Loucy (cell line): ENCODE data around the gene C16orf82.

Experiments used
- H2AFZ ChIP-seq: fragments of 200-600 bp; sonication (generic); 2 replicates; pipeline ENCODE4 v1.6.0; 2016; ENCODE audit warnings: antibody characterized with exemption, mild to moderate bottlenecking, low read length, moderate library complexity
- H3F3A ChIP-seq: fragments of 200-600 bp; 2 replicates; pipeline ENCODE4 v1.6.0; 2016; ENCODE audit warnings: antibody characterized with exemption, low read depth, mild to moderate bottlenecking
- H3K27me3 ChIP-seq: fragments of 200-600 bp; sonication (generic); 2 replicates; pipeline ENCODE4 v1.6.1; 2014; ENCODE audit warnings: low read length, mild to moderate bottlenecking; ENCODE audit not compliant: insufficient read depth, poor library complexity, severe bottlenecking
- H3K36me3 ChIP-seq: fragments of 200-600 bp; sonication (generic); 2 replicates; pipeline ENCODE4 v1.6.1; 2016; ENCODE audit warnings: low read length; ENCODE audit not compliant: insufficient read depth
- H3K4me1 ChIP-seq: fragments of 200-600 bp; sonication (generic); 2 replicates; pipeline ENCODE4 v1.5.1; 2014; ENCODE audit warnings: low read length, mild to moderate bottlenecking; ENCODE audit not compliant: insufficient read depth, poor library complexity, severe bottlenecking
- H3K4me2 ChIP-seq: fragments of 200-600 bp; sonication (generic); 2 replicates; pipeline ENCODE4 v1.6.0; 2014; ENCODE audit warnings: antibody characterized with exemption, low read length, low read depth, mild to moderate bottlenecking; ENCODE audit not compliant: poor library complexity, severe bottlenecking
- H3K4me3 ChIP-seq: fragments of 200-600 bp; sonication (generic); 2 replicates; pipeline ENCODE4 v1.5.1; 2014; ENCODE audit warnings: low read length, mild to moderate bottlenecking, mixed read lengths; ENCODE audit not compliant: poor library complexity, severe bottlenecking
- H3K79me2 ChIP-seq: fragments of 200-600 bp; sonication (generic); 2 replicates; pipeline ENCODE4 v1.6.1; 2014; ENCODE audit warnings: low read length; ENCODE audit not compliant: insufficient read depth
- H3K9ac ChIP-seq: fragments of 200-600 bp; sonication (generic); 2 replicates; pipeline ENCODE4 v1.6.0; 2014; ENCODE audit warnings: mild to moderate bottlenecking, low read depth, low read length, moderate library complexity; ENCODE audit not compliant: poor library complexity, severe bottlenecking
- H3K9me2 ChIP-seq: fragments of 200-600 bp; sonication (generic); replicated peaks from 2 replicates; pipeline ENCODE4 v1.6.1; 2016; ENCODE audit warnings: low read depth, low read length, mixed read lengths
- H3K9me3 ChIP-seq: fragments of 200-600 bp; sonication (generic); 2 replicates; pipeline ENCODE4 v1.6.1; 2014; ENCODE audit warnings: mild to moderate bottlenecking, antibody characterized with exemption, low read length, low read depth; ENCODE audit not compliant: insufficient read depth
- H4K20me1 ChIP-seq: fragments of 200-600 bp; sonication (generic); 2 replicates; pipeline ENCODE4 v1.6.0; 2014; ENCODE audit warnings: antibody characterized with exemption, low read length, mild to moderate bottlenecking; ENCODE audit not compliant: insufficient read depth, poor library complexity, severe bottlenecking
- EZH2phosphoT487 ChIP-seq: fragments of 200-600 bp; IDR thresholded peaks from 2 replicates; pipeline ENCODE4 v1.6.1; 2018; ENCODE audit warnings: antibody characterized with exemption, mild to moderate bottlenecking, moderate library complexity, borderline replicate concordance
- TF ChIP-seq, protein P1 (sequence below): fragments of 200-600 bp; sonication (generic); conservative IDR thresholded peaks from 2 replicates; pipeline ENCODE4 v1.5.1; 2014; ENCODE audit warnings: mild to moderate bottlenecking, antibody characterized with exemption, low read length

C16orf82 gene

DNA sequence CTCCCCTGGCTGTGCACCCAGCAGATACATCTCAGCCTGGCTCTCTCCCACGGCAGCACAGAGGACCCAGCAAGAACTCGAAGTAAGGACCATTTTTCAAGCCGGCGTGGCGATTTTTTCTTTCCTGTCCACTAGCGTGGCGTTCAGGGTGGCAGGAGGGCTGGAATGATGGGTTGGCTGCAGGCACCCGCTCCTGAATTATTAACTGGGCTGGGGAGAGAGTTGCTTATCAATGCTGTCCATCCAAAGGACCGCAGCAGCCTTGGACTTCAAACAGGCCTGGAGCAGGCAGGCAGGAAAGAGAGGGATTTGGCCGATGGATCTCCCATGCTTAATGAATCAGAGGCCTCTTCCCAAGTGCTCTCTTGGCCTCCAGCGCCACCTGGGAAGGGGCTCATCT is 7.0 kb downstream of the C16orf82 start:
- no peaks in the 10 kb centered on the region for H3K9me3 ChIP-seq
- H3K9me2 ChIP-seq: no peaks in the 10 kb centered on the region
- TF ChIP-seq, protein P1, sequence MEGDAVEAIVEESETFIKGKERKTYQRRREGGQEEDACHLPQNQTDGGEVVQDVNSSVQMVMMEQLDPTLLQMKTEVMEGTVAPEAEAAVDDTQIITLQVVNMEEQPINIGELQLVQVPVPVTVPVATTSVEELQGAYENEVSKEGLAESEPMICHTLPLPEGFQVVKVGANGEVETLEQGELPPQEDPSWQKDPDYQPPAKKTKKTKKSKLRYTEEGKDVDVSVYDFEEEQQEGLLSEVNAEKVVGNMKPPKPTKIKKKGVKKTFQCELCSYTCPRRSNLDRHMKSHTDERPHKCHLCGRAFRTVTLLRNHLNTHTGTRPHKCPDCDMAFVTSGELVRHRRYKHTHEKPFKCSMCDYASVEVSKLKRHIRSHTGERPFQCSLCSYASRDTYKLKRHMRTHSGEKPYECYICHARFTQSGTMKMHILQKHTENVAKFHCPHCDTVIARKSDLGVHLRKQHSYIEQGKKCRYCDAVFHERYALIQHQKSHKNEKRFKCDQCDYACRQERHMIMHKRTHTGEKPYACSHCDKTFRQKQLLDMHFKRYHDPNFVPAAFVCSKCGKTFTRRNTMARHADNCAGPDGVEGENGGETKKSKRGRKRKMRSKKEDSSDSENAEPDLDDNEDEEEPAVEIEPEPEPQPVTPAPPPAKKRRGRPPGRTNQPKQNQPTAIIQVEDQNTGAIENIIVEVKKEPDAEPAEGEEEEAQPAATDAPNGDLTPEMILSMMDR: no peak
- TF ChIP-seq EZH2phosphoT487: no peak
- no peaks in the 10 kb centered on the region for H3K27me3 ChIP-seq
- no peak overlapping the region for H3K9ac ChIP-seq
- H3K36me3 ChIP-seq: no peaks in the 10 kb centered on the region
- H3F3A ChIP-seq: no peaks in the 10 kb centered on the region
- H2AFZ ChIP-seq: no peak overlapping the region
- H4K20me1 ChIP-seq: no peaks in the 10 kb centered on the region
- H3K4me2 ChIP-seq: no peak overlapping the region
- H3K79me2 ChIP-seq: no peaks in the 10 kb centered on the region
- no peaks in the 10 kb centered on the region for H3K4me1 ChIP-seq
- no peak overlapping the region for H3K4me3 ChIP-seq

DNA sequence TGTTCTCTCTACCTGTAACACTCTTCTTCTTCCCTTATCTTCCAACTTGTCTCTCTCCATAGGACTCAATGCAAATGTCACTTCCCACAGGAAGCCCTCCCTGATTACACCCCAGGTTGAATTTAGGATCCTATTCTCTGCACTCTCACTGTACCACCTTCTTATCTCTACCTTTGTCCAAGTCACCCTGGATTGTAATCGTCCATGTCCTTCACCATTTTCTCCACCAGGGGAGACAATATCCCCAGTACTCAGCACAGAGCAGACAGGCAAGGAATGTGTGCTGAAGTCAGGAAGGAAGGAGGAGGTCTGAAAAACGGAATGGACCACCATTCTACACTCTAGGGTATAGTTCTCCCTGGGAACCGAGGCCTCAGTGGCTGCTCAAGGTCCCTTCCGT is 14.2 kb downstream of the C16orf82 start:
- H3K4me3 ChIP-seq: no peak overlapping the region
- H3K9ac ChIP-seq: no peak overlapping the region
- TF ChIP-seq, protein P1: peak; percentile 64
- TF ChIP-seq EZH2phosphoT487: no peak
- no peaks in the 10 kb centered on the region for H3K9me2 ChIP-seq
- H2AFZ ChIP-seq: no peak overlapping the region
- H3K36me3 ChIP-seq: no peaks in the 10 kb centered on the region
- no peaks in the 10 kb centered on the region for H3K79me2 ChIP-seq
- no peak overlapping the region for H3K4me2 ChIP-seq
- H4K20me1 ChIP-seq: no peaks in the 10 kb centered on the region
- no peaks in the 10 kb centered on the region for H3K27me3 ChIP-seq
- H3K4me1 ChIP-seq: no peaks in the 10 kb centered on the region
- no peaks in the 10 kb centered on the region for H3F3A ChIP-seq
- H3K9me3 ChIP-seq: no peaks in the 10 kb centered on the region

DNA sequence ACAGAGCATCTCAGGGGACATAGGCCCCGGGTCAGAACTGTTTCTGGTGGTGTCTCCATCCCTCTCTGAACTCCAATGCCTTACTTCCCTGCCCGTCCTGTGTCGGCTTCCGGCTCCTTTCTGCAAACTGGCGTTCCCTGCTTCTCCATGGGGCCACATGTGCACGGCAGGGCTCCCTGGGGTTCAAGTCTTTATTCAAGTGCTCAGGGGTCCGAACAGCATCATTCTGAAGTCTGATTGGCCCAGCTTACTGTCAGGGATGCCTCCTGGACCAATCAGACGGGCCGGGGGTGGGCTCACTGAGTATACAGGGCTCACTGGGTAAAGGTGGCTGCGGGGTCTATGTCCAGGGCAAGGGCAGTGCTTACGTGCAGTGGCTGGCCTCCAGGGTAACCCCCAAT is 17.1 kb downstream of the C16orf82 start:
- no peak overlapping the region for H2AFZ ChIP-seq
- no peak overlapping the region for H3K4me2 ChIP-seq
- no peaks in the 10 kb centered on the region for H3K9me2 ChIP-seq
- H3K9ac ChIP-seq: no peak overlapping the region
- no peak overlapping the region for H3K4me3 ChIP-seq
- H3K27me3 ChIP-seq: no peaks in the 10 kb centered on the region
- H4K20me1 ChIP-seq: no peaks in the 10 kb centered on the region
- no peaks in the 10 kb centered on the region for H3F3A ChIP-seq
- H3K4me1 ChIP-seq: no peaks in the 10 kb centered on the region
- H3K36me3 ChIP-seq: no peaks in the 10 kb centered on the region
- H3K79me2 ChIP-seq: no peaks in the 10 kb centered on the region
- TF ChIP-seq EZH2phosphoT487: no peak
- TF ChIP-seq, protein P1: no peak
- no peaks in the 10 kb centered on the region for H3K9me3 ChIP-seq
